Activated CD4-positive, alpha-beta T cell treated with anti-CD3 and anti-CD28 coated beads for 24 hours (primary cell): ENCODE results near the gene F2RL2.

Experiments
- DNase-seq, 2 donors: peaks; one replicate each; pipeline ENCODE4 v3.0.0-alpha.2; 2020; ENCODE audit warnings: low read depth in 2 of 2

Gene F2RL2, protein sequence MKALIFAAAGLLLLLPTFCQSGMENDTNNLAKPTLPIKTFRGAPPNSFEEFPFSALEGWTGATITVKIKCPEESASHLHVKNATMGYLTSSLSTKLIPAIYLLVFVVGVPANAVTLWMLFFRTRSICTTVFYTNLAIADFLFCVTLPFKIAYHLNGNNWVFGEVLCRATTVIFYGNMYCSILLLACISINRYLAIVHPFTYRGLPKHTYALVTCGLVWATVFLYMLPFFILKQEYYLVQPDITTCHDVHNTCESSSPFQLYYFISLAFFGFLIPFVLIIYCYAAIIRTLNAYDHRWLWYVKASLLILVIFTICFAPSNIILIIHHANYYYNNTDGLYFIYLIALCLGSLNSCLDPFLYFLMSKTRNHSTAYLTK

DNA sequence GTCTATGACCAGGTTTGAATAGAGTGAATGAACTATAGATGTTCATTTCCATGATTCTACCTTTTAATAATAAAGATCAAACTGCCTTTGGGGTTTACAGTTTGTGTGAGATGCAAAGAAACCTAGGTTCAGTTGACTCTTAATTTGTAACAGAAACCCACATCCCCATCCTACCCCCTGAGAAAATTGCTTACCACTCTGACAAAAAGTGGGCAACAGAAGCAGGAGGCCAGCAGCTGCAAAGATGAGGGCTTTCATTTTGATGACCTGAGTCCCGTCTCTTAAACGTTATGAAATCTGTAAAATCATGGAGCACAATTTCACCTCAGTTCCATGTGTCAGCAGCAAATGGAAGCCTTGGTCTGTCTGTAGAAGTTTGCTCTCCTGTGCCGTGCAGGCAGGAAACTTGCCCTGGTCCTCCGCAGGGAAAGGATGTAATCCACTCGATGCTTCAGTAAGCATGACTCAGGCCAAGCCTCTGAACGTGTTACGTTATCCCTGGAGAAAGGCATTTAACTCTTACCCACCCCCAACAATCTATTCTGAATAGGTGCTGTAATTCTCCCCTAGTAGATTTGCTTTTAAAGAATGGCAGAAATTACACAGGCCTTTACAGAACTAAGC, at the start of gene F2RL2:
Gene F2RL2 (minus strand): TSS at position 431 of the 624 bp plus-strand sequence. CDS start 173 bp downstream, at position 258.
- no peak for DNase-seq

DNA sequence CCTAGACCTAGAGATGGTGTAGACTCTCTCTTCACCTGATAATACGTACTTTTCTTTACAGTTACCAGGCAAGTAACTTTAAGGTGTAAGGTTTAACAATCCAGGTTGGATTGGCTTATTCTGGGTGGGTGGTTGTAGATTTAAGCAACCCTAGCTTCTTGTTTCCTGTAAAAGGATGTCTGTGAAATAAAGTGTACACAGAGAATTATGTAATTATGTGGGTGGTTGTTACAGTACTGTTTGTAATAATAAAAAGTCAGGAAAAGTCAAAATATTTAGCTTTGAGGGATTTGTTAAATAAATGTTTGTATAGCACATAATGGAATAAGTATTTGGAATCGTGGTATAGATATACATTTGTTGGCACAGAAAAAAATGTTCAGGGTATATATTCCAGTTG, 49.0 kb upstream of the F2RL2 start:
- no peak for DNase-seq

DNA sequence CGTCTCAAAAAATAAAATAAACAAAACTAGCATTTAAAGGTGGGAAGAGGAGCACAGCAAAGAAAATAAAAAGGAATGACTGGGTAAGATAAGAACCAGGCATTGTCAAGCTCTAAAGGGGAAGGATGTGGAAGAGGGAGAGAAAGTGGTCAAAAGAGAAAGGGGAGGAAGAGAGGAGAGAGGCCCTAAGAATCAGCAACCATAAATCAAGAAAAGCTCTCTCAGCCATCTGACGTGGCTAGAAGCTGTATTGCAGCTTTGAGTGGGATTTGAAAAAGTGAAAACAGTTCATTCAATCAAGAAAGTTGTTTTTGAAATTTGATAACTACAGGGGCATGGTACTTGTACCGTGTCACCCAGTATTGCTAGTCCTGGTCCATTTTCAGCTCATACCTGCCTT, 47.3 kb upstream of the F2RL2 start:
- DNase-seq: no peak

DNA sequence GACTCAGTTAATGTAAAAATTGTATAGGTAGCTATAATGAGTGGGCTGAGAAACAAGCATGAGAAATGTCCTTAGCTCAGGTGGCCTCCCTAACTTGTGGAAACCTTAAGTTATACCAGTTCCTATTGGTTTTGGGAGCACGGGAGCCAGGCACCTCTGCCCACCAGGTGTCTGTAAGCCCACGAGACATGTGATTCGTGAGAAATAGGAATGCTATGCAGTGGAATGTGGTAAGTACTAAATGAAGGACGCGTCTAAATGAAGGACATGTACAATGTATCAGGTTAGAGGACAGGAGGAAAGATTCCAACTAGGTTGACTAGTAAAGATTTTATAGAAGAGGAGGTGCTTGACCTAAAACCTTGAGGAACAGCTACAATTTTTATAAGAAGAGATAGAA, 46.0 kb upstream of the F2RL2 start:
- no peak for DNase-seq

- no peak for DNase-seq
Observed at GRCh38 chr5:76667495-76667894, 44.3 kb upstream of the F2RL2 start.

GRCh38 chr5:76664079-76664478, 40.9 kb upstream of the F2RL2 start:
- DNase-seq: no peak

GRCh38 chr5:76663573-76663972, 40.4 kb upstream of the F2RL2 start:
- no peak for DNase-seq

GRCh38 chr5:76662521-76662920, 39.3 kb upstream of the F2RL2 start:
- DNase-seq: no peak

- DNase-seq: no peak
Observed at GRCh38 chr5:76660360-76660759, 37.2 kb upstream of the F2RL2 start.

- no peak for DNase-seq
Observed at GRCh38 chr5:76657683-76658311, 34.6 kb upstream of the F2RL2 start.

DNA sequence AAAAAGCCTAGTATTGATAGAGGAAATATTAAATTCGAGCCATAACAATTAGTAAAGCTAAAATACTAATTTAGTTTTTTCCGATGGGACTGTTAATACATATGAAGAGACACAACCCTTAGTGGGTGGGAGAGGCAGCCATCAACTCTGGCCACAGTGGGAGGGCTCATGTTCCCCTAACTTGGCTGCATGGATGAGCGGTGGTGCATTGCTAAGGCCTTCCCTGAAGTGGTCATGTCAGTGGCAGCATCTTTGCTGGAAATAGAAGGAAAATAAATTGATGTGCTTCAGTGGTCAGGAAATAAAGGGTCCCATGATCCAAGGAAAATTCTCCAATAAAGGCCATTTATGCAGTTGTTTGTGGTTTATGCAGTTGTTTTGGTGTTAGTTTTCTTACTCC, 33.9 kb upstream of the F2RL2 start:
- no peak for DNase-seq

- DNase-seq: no peak
Observed at GRCh38 chr5:76652809-76653414, 29.7 kb upstream of the F2RL2 start.

DNA sequence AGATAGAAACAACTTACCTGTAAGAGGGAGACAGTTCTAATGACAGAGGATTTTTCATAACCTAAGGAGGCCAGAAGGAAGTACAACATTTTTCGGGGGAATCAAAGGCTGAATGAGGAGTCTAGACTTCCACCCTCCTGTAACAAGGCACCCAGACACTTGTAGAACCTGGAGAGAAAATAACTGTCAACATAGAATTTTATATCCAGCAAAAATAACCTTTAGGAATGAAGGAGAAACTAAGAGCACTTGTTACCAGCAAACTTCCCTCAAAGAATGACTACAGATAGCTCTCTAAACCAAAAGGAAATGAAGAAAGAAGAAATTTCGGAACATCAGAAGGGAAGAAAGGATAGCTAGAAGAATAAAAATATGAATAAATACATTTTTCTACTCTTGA, 25.9 kb upstream of the F2RL2 start:
- DNase-seq: no peak

GRCh38 chr5:76643371-76643770, 20.2 kb upstream of the F2RL2 start:
- no peak for DNase-seq

DNA sequence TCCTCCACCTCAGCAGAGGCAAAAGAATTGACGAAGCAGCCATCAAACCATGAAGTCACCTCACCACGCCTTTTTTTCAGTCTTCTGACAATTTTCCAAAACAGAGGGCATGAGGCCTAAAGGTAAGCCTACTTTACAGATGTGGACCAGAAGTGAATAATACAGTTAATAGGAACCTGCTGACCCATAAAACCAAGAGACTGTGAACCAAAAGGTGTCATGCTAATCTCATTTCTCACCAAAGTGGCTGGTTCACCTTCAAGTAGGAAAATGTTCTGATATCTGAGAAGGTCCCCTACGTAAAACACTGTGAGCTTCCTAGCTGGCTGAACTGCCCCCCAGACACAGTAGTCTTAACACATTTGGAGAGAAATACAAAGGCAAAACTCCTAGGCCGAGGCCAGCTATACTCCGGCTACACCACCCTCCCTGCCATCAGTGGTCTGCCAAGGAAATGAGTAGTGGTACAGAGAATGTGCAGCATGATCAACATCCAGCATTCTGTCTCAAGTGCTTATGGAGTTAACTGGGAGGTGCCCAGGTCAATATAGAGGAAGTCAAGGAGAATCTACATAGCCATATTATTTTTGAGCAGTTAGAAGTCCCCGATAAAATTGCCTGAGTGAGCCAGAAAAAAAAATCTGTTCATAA, 19.3 kb upstream of the F2RL2 start:
- no peak for DNase-seq

DNA sequence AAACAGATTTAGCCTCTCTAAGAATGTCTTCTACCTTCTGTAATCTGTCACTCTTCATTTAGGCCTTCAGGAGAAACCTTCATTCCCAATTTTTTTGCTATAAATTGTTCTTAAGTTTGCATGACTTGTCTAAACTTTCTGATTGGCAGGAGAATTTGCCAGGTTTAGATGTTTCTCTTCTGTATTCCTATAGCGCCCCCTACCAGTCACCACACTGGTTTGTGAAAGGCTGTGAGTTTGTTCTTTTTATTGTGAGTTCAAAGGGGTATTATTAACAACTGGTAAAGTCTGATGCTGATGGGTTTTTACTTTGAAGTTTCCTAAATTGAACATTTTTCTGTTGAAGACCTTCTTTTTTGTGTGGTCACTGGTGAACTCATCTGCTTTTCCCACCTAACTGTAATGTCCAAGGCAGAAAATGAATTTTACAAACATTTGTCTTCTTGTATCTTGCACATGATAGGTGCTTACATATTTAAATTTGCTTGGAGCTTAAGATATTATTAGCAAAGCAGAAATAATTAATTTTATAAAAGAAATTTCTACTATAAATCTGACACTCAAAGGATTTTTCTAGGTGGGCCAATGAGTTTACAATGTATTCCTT, 18.4 kb upstream of the F2RL2 start:
- peak; percentile 55 to 58 for DNase-seq

- no peak for DNase-seq
Observed at GRCh38 chr5:76638479-76638878, 15.3 kb upstream of the F2RL2 start.

- no peak for DNase-seq
Observed at GRCh38 chr5:76637490-76637889, 14.3 kb upstream of the F2RL2 start.

DNA sequence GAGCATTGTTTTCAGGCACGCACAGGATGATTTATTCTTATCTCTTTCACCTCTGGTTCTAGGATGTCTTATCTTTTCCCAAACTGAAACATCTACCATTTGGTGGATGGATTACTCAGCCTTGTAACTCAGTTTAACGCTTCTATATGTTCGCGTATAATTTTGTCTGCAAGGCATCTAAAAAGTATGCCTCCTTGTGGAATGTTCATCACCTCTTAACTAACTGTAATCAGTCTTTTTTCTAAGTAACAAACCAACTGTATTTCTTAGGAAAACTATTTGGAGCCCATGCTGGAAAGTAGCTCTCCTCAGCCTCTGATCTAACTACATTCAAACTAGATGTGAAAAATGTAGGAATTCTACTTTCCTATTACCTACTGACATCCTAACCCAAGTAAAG, 11.5 kb upstream of the F2RL2 start:
- DNase-seq: no peak

DNA sequence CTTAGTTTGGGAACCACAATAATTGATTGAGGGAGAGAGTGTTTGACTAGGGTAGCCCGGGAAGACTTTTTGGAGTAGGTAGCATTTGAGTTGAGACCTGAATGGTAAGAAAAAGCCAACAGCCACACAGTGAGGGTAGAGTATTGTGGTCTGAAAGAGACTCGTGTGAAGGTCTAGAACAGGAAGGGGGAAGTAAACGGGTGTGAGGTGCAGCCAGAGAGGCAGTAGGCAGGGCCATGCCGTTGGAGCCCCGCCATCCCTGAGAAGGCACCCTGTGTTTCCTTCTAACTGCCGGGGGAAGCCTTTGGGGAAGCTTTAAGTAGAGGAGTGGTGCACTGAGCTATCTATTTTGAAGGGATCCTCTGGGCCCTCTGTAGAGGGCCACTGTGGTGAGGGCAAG, 3.5 kb upstream of the F2RL2 start:
- DNase-seq: no peak

DNA sequence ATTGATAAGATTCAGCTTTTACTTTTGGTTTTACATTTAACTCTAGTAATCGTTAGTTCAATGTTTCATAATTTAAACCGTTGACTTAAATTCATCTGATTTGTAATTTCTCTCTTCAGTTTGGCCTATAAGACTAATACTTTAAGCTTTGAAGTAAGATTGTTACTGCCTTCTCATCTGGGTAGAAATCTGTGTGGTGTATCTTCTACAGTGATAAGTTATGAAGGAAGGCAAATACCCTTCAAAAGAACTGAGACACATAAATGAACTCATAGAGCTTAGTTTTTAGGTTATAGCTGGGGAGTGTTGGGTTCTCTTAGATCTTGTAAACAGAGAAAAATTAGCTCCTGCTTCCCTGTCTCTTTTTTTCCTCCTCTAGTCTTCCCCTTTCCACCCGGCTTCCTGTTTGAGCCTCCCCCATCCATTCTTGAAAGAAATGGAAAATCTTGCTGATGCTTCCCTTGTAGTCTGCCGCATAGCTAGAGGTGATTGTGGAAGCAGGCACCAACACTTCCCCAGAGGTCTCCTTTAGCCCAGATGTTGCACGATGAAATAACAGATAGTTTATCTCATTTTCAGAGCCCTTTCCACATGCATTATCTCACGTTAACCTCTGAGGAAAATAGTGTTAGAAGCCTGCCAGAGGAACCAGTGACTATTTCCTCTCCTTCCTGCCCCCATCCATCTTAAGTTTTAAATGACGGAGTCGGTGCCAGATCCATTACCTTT, 2.0 kb upstream of the F2RL2 start:
- no peak for DNase-seq
